Lower leg skin (tissue), 4 donors: ENCODE data around the gene CORO7. TPM values are rescaled to one million over a fixed set of nuclear protein-coding genes. Genes with fewer than 3 reads are reported as not detected.

Experiments used
- DNase-seq, 2 donors: peaks; one replicate each; pipeline ENCODE4 v3.0.0-alpha.2; 2019; ENCODE audit warnings: low spot score in 2 of 2
- H3K4me3 ChIP-seq: fragments of 200-600 bp; sonication (generic); 2 replicates; pipeline ENCODE4 v1.5.1; 2017; ENCODE audit warnings: mild to moderate bottlenecking, low read depth; ENCODE audit not compliant: poor library complexity, severe bottlenecking
- POLR2A ChIP-seq, 2 donors: fragments of 450-650 bp; IDR thresholded peaks; one replicate each; pipeline ENCODE4 v1.6.1; 2016 to 2017; ENCODE audit warnings: antibody characterized with exemption in 2 of 2, mild to moderate bottlenecking in 1 of 2, moderate library complexity in 1 of 2
- WGBS, 2 donors: methylation state at CpG; one replicate each; pipeline ENCODE4 v1.1.5; 2018; 5-methylcytosine and 5-hydroxymethylcytosine counted together
- intact Hi-C: fragments of 100-400 bp; cut with DNase I; formaldehyde crosslinking; loops from one replicate; pipeline ENCODE4 v1.15.0; 2023; ENCODE audit warnings: low total_unique reads
- total RNA-seq, 4 donors: library from RNA; depleted of rRNA; stranded (reverse); fragments of >200 nt; gene quantifications; one replicate each; pipeline ENCODE4 v1.1.0, GENCODE V29; 2016
- TF ChIP-seq, protein P1 (sequence below), 3 donors: fragments of 450-650 bp; IDR thresholded peaks; one replicate each; pipeline ENCODE4 v1.5.1; 2016; ENCODE audit warnings: antibody characterized with exemption in 3 of 3, mild to moderate bottlenecking in 3 of 3, moderate library complexity in 2 of 3

Gene CORO7
- total RNA-seq, 4 donors from 2014 or later = 18.4 to 39.0 (median 22.7) TPM

DNA sequence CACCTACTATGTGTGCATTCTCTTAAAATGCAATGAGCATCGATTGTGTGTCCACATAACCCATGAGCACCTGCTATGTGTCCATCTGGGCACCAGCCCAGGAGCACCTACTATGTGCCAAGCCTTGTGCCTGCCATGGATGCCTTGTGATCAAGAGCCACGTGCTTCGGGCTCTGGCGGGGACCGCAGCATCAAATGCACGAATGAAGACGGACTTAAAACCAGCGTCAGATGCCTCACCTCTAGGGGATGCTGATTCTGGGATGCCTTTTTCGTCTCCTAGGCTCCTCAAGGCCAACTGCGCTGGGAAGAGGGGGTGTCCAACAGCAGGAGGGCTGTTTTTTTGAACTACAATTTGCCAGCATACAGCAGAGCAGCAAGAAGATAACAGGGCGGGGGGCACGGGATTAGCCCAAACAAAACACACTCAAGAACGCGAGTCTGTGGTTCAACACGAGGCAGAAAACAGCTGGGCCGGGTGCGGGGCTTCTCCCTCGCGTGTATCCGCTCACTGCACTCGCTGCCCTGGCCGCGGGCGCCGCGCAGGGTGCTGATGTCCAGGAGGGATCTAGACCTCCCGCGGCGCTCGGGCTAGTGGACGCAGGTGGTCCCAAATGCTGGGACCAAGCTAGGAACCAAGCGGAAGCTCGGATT is 101.7 kb downstream of the CORO7 start:
- WGBS, 2 donors = 4% methylated on average over 23 to 33 of the region's 33 CpGs

DNA sequence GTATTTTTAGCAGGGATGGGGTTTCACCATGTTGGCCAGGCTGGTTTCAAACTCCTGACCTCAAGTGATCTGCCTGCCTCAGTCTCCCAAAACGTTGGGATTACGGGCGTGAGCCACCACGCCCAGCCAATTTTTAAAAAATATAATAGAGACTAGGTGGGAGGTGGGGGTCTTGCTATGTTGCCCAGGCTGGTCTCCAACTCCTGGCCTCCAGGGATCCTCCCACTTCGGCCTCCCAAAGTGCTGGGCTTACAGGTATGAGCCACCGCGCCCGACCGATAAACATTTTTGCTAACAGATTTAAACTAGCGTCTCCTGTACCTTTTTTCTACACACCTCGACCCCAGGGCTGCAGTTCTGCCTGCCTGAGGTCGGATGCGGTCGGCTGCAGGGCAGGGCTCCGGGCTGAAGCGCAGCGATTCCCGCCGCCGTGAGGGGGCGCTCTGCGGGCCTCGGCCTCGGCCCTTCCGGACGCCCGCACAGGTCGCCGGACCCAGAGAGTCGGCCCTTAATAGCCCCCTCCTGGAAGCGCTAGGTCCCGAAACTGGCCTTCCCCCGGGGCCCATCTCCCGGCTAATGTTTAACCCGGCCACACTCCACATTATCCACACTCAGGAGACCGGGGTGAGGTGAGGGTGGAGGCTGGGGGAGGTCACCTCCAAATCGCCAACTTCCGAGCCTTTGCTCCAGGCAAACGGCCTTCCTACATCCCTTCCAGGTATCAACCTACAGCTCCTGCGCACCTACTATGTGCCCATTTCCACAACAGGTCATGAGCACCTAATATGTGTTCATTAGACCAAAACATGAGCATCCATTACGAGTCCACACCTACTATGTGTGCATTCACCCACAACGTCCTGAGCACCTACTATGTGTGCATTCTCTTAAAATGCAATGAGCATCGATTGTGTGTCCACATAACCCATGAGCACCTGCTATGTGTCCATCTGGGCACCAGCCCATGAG is 102.5 kb downstream of the CORO7 start:
- intact Hi-C loops = no loop called here
- TF ChIP-seq, protein P1, sequence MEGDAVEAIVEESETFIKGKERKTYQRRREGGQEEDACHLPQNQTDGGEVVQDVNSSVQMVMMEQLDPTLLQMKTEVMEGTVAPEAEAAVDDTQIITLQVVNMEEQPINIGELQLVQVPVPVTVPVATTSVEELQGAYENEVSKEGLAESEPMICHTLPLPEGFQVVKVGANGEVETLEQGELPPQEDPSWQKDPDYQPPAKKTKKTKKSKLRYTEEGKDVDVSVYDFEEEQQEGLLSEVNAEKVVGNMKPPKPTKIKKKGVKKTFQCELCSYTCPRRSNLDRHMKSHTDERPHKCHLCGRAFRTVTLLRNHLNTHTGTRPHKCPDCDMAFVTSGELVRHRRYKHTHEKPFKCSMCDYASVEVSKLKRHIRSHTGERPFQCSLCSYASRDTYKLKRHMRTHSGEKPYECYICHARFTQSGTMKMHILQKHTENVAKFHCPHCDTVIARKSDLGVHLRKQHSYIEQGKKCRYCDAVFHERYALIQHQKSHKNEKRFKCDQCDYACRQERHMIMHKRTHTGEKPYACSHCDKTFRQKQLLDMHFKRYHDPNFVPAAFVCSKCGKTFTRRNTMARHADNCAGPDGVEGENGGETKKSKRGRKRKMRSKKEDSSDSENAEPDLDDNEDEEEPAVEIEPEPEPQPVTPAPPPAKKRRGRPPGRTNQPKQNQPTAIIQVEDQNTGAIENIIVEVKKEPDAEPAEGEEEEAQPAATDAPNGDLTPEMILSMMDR (IDR thresholded peaks at IDR 0.05) = no peak
- no peak for TF ChIP-seq POLR2A (IDR thresholded peaks at IDR 0.05)
- 29 to 34% methylated on average over 38 to 40 of the region's 43 CpGs for WGBS, 2 donors
- no peak overlapping the region for H3K4me3 ChIP-seq
- DNase-seq = no peak

More for the DNA sequence above, 101.7 kb downstream of the CORO7 start:
- no peak for TF ChIP-seq POLR2A (IDR thresholded peaks at IDR 0.05)
- TF ChIP-seq, protein P1 (IDR thresholded peaks at IDR 0.05) = no peak
- peak in 1 of 2 donors; percentile 89 for DNase-seq
- intact Hi-C loops = no loop called here
- peak overlapping the region; percentile 24 for H3K4me3 ChIP-seq

GRCh38 chr16:4309833-4310266 is 106.5 kb downstream of the CORO7 start:
- 9 to 29% methylated on average over 11 of the region's 11 CpGs for WGBS, 2 donors
- H3K4me3 ChIP-seq = no peak overlapping the region
- DNase-seq = peak in 1 of 2 donors; percentile 91
- intact Hi-C loops = no loop called here
- TF ChIP-seq POLR2A (IDR thresholded peaks at IDR 0.05) = no peak
- TF ChIP-seq, protein P1 (IDR thresholded peaks at IDR 0.05) = no peak

DNA sequence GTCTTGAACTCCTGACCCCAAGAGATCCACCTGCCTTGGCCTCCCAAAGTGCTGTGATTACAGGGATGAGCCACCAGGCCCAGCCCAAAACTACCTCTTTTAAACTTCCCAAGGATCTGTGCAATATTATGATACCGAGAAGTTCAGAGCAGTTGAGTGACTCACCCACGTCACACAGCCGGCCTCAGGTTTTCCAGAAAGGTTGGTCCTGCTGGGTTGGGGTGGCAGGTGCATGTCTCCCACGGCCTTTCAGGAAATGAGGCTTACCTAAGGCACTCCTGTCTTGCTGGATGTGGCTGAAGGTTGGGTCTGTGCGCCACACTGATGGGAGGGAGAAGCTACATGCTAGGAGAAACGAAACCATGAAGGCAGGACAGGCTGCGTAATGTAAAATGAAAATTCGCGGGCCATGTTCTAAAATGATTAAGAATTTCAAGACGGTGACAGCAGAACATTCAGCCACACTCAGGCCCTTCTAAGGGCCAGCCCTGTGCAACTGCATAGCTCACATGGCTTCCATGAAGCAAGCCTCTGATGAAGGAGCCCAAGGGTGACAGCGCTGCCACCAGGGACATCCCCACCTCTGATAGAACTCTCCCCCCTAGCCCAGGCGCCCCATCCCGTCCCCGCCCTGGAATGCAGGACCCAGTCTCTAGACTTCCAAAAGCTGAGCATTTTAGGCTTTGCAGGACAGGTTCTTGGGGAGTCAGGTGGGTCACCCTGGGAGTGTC is 107.1 kb downstream of the CORO7 start:
- H3K4me3 ChIP-seq = no peak overlapping the region
- no peak for DNase-seq
- WGBS, 2 donors = 74% methylated on average over 14 of the region's 14 CpGs
- intact Hi-C loops = no loop called here
- TF ChIP-seq, protein P1 (IDR thresholded peaks at IDR 0.05) = no peak
- no peak for TF ChIP-seq POLR2A (IDR thresholded peaks at IDR 0.05)

GRCh38 chr16:4307215-4308037 is 109.0 kb downstream of the CORO7 start:
- H3K4me3 ChIP-seq = peak overlapping the region; percentile 30
- 15 to 21% methylated on average over 21 to 35 of the region's 68 CpGs for WGBS, 2 donors
- intact Hi-C loops = no loop called here
- TF ChIP-seq, protein P1 (IDR thresholded peaks at IDR 0.05) = no peak
- no peak for TF ChIP-seq POLR2A (IDR thresholded peaks at IDR 0.05)
- peak; percentile 84 to 98 for DNase-seq
